KMS-11 (cell line): ENCODE results near the gene PHYHIPL.

Source experiments
- H2AFZ ChIP-seq: fragments of 200-600 bp; sonication (generic); 2 replicates; pipeline ENCODE4 v1.6.1; 2016; ENCODE audit warnings: antibody characterized with exemption, mixed run types, low read depth
- H3K27ac ChIP-seq: fragments of 200-600 bp; sonication (generic); 2 replicates; pipeline ENCODE4 v1.6.1; 2016; ENCODE audit warnings: mild to moderate bottlenecking, mixed run types
- H3K27me3 ChIP-seq: fragments of 200-600 bp; sonication (generic); 2 replicates; pipeline ENCODE4 v1.6.1; 2017; ENCODE audit warnings: mild to moderate bottlenecking, low read depth, mixed run types, moderate library complexity; ENCODE audit not compliant: insufficient read depth
- H3K36me3 ChIP-seq: fragments of 200-600 bp; sonication (generic); 2 replicates; pipeline ENCODE4 v1.6.1; 2017; ENCODE audit warnings: mild to moderate bottlenecking, mixed run types; ENCODE audit not compliant: insufficient read depth
- H3K4me1 ChIP-seq: fragments of 200-600 bp; sonication (generic); 2 replicates; pipeline ENCODE4 v1.6.1; 2016; ENCODE audit warnings: mild to moderate bottlenecking, low read depth, mixed run types; ENCODE audit not compliant: poor library complexity, severe bottlenecking
- H3K4me2 ChIP-seq: fragments of 200-600 bp; sonication (generic); 2 replicates; pipeline ENCODE4 v1.7.0; 2016; ENCODE audit warnings: mild to moderate bottlenecking, mixed run types
- H3K4me3 ChIP-seq: fragments of 200-600 bp; sonication (generic); IDR thresholded peaks from 2 replicates; pipeline ENCODE4 v1.6.1; 2017; ENCODE audit warnings: low read depth, low read length, mixed read lengths; ENCODE audit not compliant: insufficient read depth
- H3K79me2 ChIP-seq: fragments of 200-600 bp; sonication (generic); 2 replicates; pipeline ENCODE4 v1.6.1; 2016; ENCODE audit warnings: low read depth, mixed run types; ENCODE audit not compliant: insufficient read depth
- H3K9ac ChIP-seq: fragments of 200-600 bp; sonication (generic); 2 replicates; pipeline ENCODE4 v1.6.1; 2016; ENCODE audit warnings: mild to moderate bottlenecking, mixed run types
- H4K20me1 ChIP-seq: fragments of 200-600 bp; sonication (generic); 2 replicates; pipeline ENCODE4 v1.6.1; 2016; ENCODE audit warnings: mild to moderate bottlenecking, mixed run types; ENCODE audit not compliant: insufficient read depth
- CTCF ChIP-seq: fragments of 200-600 bp; sonication (generic); conservative IDR thresholded peaks from 2 replicates; pipeline ENCODE4 v1.6.1; 2017; ENCODE audit warnings: low read depth, mild to moderate bottlenecking, antibody characterized with exemption, low read length, moderate library complexity, mixed read lengths

Gene PHYHIPL

GRCh38 chr10:59266321-59266720 is 89.9 kb downstream of the PHYHIPL start:
- Histone ChIP-seq H3K27ac (no peak overlapping the region), H2AFZ (no peak overlapping the region), H3K9ac (no peak overlapping the region), H3K4me1 (no peaks in the 10 kb centered on the region), H3K27me3 (no peaks in the 10 kb centered on the region), H3K79me2 (no peaks in the 10 kb centered on the region), H4K20me1 (no peaks in the 10 kb centered on the region), H3K36me3 (no peaks in the 10 kb centered on the region), H3K4me2 (no peak overlapping the region), H3K4me3 (no peak overlapping the region)
- no peak for TF ChIP-seq CTCF

- no peak overlapping the region for H3K4me3 ChIP-seq
- H2AFZ ChIP-seq = no peak overlapping the region
- H3K27me3 ChIP-seq = no peaks in the 10 kb centered on the region
- H3K4me1 ChIP-seq = no peaks in the 10 kb centered on the region
- no peak overlapping the region for H3K27ac ChIP-seq
- H3K9ac ChIP-seq = no peak overlapping the region
- TF ChIP-seq CTCF = no peak
- no peak overlapping the region for H3K4me2 ChIP-seq
- no peaks in the 10 kb centered on the region for H3K79me2 ChIP-seq
- H3K36me3 ChIP-seq = no peaks in the 10 kb centered on the region
- H4K20me1 ChIP-seq = no peaks in the 10 kb centered on the region
Measured at GRCh38 chr10:59268460-59268859, 92.0 kb downstream of the PHYHIPL start.

- Histone ChIP-seq H3K36me3 (no peaks in the 10 kb centered on the region), H3K9ac (no peak overlapping the region), H3K4me1 (no peaks in the 10 kb centered on the region), H3K79me2 (no peaks in the 10 kb centered on the region), H3K27ac (no peak overlapping the region), H3K4me2 (no peak overlapping the region), H4K20me1 (no peaks in the 10 kb centered on the region), H3K4me3 (no peak overlapping the region), H3K27me3 (no peaks in the 10 kb centered on the region), H2AFZ (no peak overlapping the region)
- no peak for TF ChIP-seq CTCF
Measured at GRCh38 chr10:59269651-59270050, 93.2 kb downstream of the PHYHIPL start.

- no peak overlapping the region for H2AFZ ChIP-seq
- H3K27ac ChIP-seq = no peak overlapping the region
- TF ChIP-seq CTCF = no peak
- H3K79me2 ChIP-seq = no peaks in the 10 kb centered on the region
- H3K4me2 ChIP-seq = no peak overlapping the region
- H3K36me3 ChIP-seq = no peaks in the 10 kb centered on the region
- H3K4me1 ChIP-seq = no peaks in the 10 kb centered on the region
- no peaks in the 10 kb centered on the region for H3K27me3 ChIP-seq
- H3K4me3 ChIP-seq = no peak overlapping the region
- no peaks in the 10 kb centered on the region for H4K20me1 ChIP-seq
- no peak overlapping the region for H3K9ac ChIP-seq
Measured at GRCh38 chr10:59270492-59270891, 94.0 kb downstream of the PHYHIPL start.

GRCh38 chr10:59271160-59271559 is 94.7 kb downstream of the PHYHIPL start:
- H3K27ac ChIP-seq = no peak overlapping the region
- no peaks in the 10 kb centered on the region for H3K79me2 ChIP-seq

More at GRCh38 chr10:59271160-59271559, 94.7 kb downstream of the PHYHIPL start:
- H3K4me2 ChIP-seq = no peak overlapping the region
- H3K27me3 ChIP-seq = no peaks in the 10 kb centered on the region
- H4K20me1 ChIP-seq = no peaks in the 10 kb centered on the region
- no peaks in the 10 kb centered on the region for H3K36me3 ChIP-seq
- TF ChIP-seq CTCF = no peak
- no peak overlapping the region for H3K9ac ChIP-seq
- H3K4me1 ChIP-seq = no peaks in the 10 kb centered on the region
- no peak overlapping the region for H2AFZ ChIP-seq
- H3K4me3 ChIP-seq = no peak overlapping the region
